HCT116 (cell line): ENCODE measurements around the gene LRRC32.

ENCODE experiments used
- CTCF ChIP-seq, 3 experiments: fragments of 200-600 bp in 1 of 3; sonication (generic) in 1 of 3; IDR thresholded peaks in 2 of 3; conservative IDR thresholded peaks in 1 of 3; 2 replicates each; pipeline ENCODE4 v1.5.1; 2012 to 2017; ENCODE audit warnings: low read depth in 2 of 3, low read length in 2 of 3, antibody characterized with exemption in 1 of 3, borderline replicate concordance in 1 of 3, control low read depth in 1 of 3, mild to moderate bottlenecking in 1 of 3, mixed read lengths in 1 of 3, mixed run types in 1 of 3, moderate library complexity in 1 of 3; ENCODE audit not compliant: insufficient read depth in 1 of 3
- POLR2A ChIP-seq: IDR thresholded peaks from 2 replicates; pipeline ENCODE4 v1.7.0; 2011; ENCODE audit warnings: borderline replicate concordance; ENCODE audit not compliant: insufficient read depth, insufficient read length; ENCODE audit errors: extremely low read depth
- ZBTB33 ChIP-seq: IDR thresholded peaks from 2 replicates; pipeline ENCODE4 v1.6.1; 2011; ENCODE audit warnings: mild to moderate bottlenecking, low read length, moderate library complexity; ENCODE audit not compliant: insufficient replicate concordance; ENCODE audit errors: extremely low read depth

DNA sequence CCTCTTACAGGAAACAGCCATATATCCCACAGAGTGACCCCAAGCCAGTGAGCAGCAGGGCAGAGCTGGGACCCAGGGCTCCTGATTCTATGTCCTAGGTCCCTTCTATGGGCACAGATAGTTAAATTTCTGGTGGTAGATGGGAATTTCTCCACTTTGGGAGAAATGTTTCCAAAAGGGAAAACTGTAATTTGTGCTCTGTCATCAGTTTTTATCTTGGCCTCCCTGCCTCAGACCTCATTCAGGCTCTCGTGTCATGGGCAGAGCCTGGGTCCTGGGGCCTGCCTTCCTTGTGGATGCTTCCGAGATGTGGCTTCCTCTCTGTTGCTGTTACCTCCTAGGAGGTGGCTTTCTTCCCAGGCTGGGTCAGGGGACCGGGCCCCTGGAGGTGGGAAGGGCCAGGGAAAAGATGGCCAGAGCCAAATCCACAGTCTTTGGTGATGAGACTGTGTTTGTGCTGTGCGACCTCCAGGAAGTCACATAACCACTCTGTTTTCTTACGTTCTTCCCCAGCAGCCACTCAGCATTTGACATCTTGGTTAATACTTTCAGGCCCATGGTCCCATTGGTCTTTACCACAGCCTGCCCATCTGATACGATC lies 8.6 kb downstream of the LRRC32 start:
- TF ChIP-seq CTCF (IDR thresholded peaks at IDR 0.05 in 2 of 3, conservative IDR thresholded peaks at IDR 0.05 in 1 of 3; ENCODE audit: borderline replicate concordance in 1 of 3, insufficient read depth in 1 of 3, low read depth in 2 of 3, low read length in 2 of 3) (no peak), ZBTB33 (no peak), POLR2A (no peak)
